Activated CD4-positive, CD25-positive, alpha-beta regulatory T cell treated with anti-CD3 and anti-CD28 coated beads, Interleukin-2, amount 50 U/mL, for 16 hours (primary cell): ENCODE measurements around the gene PHLDB3.
A peak's percentile ranks its signal among the peaks of the same experiment; 100 is the strongest.
"Not testable (repeated sequence)": the region's sequence is repeated elsewhere in the genome, so short reads cannot be mapped to it uniquely, and the experiment has no call there.

ENCODE experiments used
- DNase-seq: peaks from one replicate; pipeline ENCODE4 v3.0.0-alpha.2; 2020; ENCODE audit warnings: low read depth, low spot score

The PHLDB3 gene

GRCh38 chr19:43504426-43505185 is at the start of gene PHLDB3:
TSS of gene PHLDB3 (minus strand) at chr19:43504746. CDS start at chr19:43504118, 628 bp downstream.
- peak; percentile 27 for DNase-seq

GRCh38 chr19:43553656-43554055 is 49.1 kb upstream of the PHLDB3 start:
- DNase-seq: no peak

- no peak for DNase-seq
Observed at GRCh38 chr19:43552616-43553015, 48.1 kb upstream of the PHLDB3 start.

- no peak for DNase-seq
Observed at GRCh38 chr19:43552198-43552450, 47.6 kb upstream of the PHLDB3 start.

GRCh38 chr19:43551399-43552197 is 47.1 kb upstream of the PHLDB3 start:
- no peak for DNase-seq

GRCh38 chr19:43548706-43549105 is 44.2 kb upstream of the PHLDB3 start:
- DNase-seq: no peak

- DNase-seq: not testable (repeated sequence)
Observed at GRCh38 chr19:43547926-43548325, 43.4 kb upstream of the PHLDB3 start.

GRCh38 chr19:43546581-43546980 is 42.0 kb upstream of the PHLDB3 start:
- DNase-seq: no peak

- DNase-seq: no peak
Observed at GRCh38 chr19:43545981-43546380, 41.4 kb upstream of the PHLDB3 start.

GRCh38 chr19:43545276-43545675 is 40.7 kb upstream of the PHLDB3 start:
- no peak for DNase-seq

GRCh38 chr19:43544077-43544476 is 39.5 kb upstream of the PHLDB3 start:
- no peak for DNase-seq

- no peak for DNase-seq
Observed at GRCh38 chr19:43541920-43542650, 37.5 kb upstream of the PHLDB3 start.

GRCh38 chr19:43540381-43540780 is 35.8 kb upstream of the PHLDB3 start:
- no peak for DNase-seq

- no peak for DNase-seq
Observed at GRCh38 chr19:43538922-43539321, 34.4 kb upstream of the PHLDB3 start.

- DNase-seq: no peak
Observed at GRCh38 chr19:43534816-43535761, 30.5 kb upstream of the PHLDB3 start.

- no peak for DNase-seq
Observed at GRCh38 chr19:43534305-43534815, 29.8 kb upstream of the PHLDB3 start.

- peak; percentile 86 for DNase-seq
Observed at GRCh38 chr19:43533546-43534304, 29.2 kb upstream of the PHLDB3 start.

GRCh38 chr19:43532962-43533545 is 28.5 kb upstream of the PHLDB3 start, which contains the start of gene ZNF575:
TSS of gene ZNF575 (plus strand) at chr19:43533188. CDS start at chr19:43534423, 1,235 bp downstream.
- DNase-seq: peak; percentile 65

- no peak for DNase-seq
Observed at GRCh38 chr19:43532571-43532961, 28.0 kb upstream of the PHLDB3 start.
